Thyroid gland (tissue), 4 donors: ENCODE data around the gene MARCO.

ENCODE experiments used
- POLR2A ChIP-seq, 2 donors: fragments of 450-650 bp; IDR thresholded peaks; one replicate each; pipeline ENCODE4 v1.6.1; 2017; ENCODE audit warnings: antibody characterized with exemption in 2 of 2, mild to moderate bottlenecking in 2 of 2, moderate library complexity in 1 of 2
- TF ChIP-seq, protein P1 (sequence below), 6 experiments: fragments of 200-600 bp in 3 of 6; fragments of 450-650 bp in 3 of 6; sonication (generic) in 3 of 6; IDR thresholded peaks; one replicate each; pipeline ENCODE4 v1.5.1; 2016 to 2019; ENCODE audit warnings: antibody characterized with exemption in 6 of 6, mild to moderate bottlenecking in 2 of 6, inconsistent platforms in 1 of 6, moderate library complexity in 1 of 6

- TF ChIP-seq, protein P1, sequence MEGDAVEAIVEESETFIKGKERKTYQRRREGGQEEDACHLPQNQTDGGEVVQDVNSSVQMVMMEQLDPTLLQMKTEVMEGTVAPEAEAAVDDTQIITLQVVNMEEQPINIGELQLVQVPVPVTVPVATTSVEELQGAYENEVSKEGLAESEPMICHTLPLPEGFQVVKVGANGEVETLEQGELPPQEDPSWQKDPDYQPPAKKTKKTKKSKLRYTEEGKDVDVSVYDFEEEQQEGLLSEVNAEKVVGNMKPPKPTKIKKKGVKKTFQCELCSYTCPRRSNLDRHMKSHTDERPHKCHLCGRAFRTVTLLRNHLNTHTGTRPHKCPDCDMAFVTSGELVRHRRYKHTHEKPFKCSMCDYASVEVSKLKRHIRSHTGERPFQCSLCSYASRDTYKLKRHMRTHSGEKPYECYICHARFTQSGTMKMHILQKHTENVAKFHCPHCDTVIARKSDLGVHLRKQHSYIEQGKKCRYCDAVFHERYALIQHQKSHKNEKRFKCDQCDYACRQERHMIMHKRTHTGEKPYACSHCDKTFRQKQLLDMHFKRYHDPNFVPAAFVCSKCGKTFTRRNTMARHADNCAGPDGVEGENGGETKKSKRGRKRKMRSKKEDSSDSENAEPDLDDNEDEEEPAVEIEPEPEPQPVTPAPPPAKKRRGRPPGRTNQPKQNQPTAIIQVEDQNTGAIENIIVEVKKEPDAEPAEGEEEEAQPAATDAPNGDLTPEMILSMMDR (IDR thresholded peaks at IDR 0.05) = no peak
- no peak for TF ChIP-seq POLR2A (IDR thresholded peaks at IDR 0.05)
These were observed 48.9 kb upstream of the MARCO start for GRCh38 chr2:118893100-118893499.
